Type B pancreatic cell (in vitro differentiated cells): ENCODE results near the gene TMEM248. TPM values are rescaled to one million over a fixed set of nuclear protein-coding genes. Genes with fewer than 3 reads are reported as not detected.
"Not testable (repeated sequence)": the region's sequence is repeated elsewhere in the genome, so short reads cannot be mapped to it uniquely, and the experiment has no call there.

Source experiments
- DNase-seq: peaks from one replicate; pipeline ENCODE4 v3.0.0; 2021; ENCODE audit warnings: mixed read lengths; ENCODE audit not compliant: unreplicated experiment; ENCODE audit errors: extremely low spot score
- H3K27ac Mint-ChIP-seq: 2 replicates; pipeline ENCODE4 v1.8.0; 2021; ENCODE audit warnings: mild to moderate bottlenecking, mixed read lengths
- H3K27me3 Mint-ChIP-seq: 2 replicates; pipeline ENCODE4 v1.8.0; 2021; ENCODE audit warnings: mixed read lengths
- H3K36me3 Mint-ChIP-seq: 2 replicates; pipeline ENCODE4 v1.8.0; 2021; ENCODE audit warnings: mixed read lengths
- H3K4me1 Mint-ChIP-seq: one replicate; pipeline ENCODE4 v1.8.0; 2021; ENCODE audit warnings: mixed read lengths; ENCODE audit not compliant: unreplicated experiment
- H3K4me3 Mint-ChIP-seq: 2 replicates; pipeline ENCODE4 v1.8.0; 2021; ENCODE audit warnings: mild to moderate bottlenecking, mixed read lengths
- H3K9me3 Mint-ChIP-seq: 2 replicates; pipeline ENCODE4 v1.8.0; 2021; ENCODE audit warnings: mixed read lengths
- long read RNA-seq: library from polyadenylated mRNA; unstranded; transcript quantifications from one replicate; pipeline ENCODE4 v2.0.0, GENCODE V29; 2020
- total RNA-seq: library from RNA; stranded (reverse); gene quantifications from 2 replicates; pipeline ENCODE4 v1.2.1, GENCODE V29; 2021; ENCODE audit warnings: low replicate concordance
- TF ChIP-seq, protein P1 (sequence below): fragments of 200-600 bp; sonication (generic); conservative IDR thresholded peaks from 2 replicates; pipeline ENCODE4 v1.5.0; 2021; ENCODE audit warnings: antibody characterized with exemption, mild to moderate bottlenecking

TMEM248 gene
- 71.6 and 84.5 TPM in 2 replicates for total RNA-seq
- long read RNA-seq, full-length matches to known transcripts, result 1 of 34 reads
- long read RNA-seq, partial matches to known transcripts, result 17 of 34 reads
- long read RNA-seq, other reads (novel, unspliced or antisense), result 16 of 34 reads

DNA sequence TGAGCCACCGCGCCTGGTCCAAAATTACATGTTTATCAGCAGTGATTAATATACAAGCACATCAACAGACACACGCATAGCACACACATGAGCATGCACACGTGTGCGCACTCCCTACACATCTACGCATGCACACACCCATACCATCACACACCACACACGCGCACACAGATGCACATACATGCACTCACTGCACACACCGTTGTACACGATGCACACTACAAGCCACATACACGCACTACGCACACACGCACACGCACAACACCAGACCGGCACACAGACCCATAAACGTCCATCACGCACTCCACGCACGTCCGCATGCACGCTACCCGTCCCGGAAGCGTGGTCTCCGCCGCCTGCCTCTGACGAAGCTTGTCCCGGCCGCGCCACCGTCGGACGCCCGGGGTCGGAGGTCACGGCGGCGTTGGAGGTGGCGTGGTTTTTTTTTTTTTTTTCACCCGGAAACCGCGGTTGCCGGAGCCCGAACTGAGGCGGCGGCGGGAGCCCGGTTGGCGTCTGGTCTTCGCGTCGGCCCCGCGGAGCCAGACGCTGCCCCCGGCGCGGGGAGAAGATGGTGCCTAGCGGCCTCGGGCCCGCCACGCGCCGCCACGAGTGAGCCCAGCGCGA, at the start of gene TMEM248:
TSS of gene TMEM248 (plus strand) at position 457 of the 627 bp plus-strand sequence. CDS start 20,641 bp downstream, outside the sequence.
- no peaks in the 10 kb centered on the region for H3K9me3 Mint-ChIP-seq
- H3K36me3 Mint-ChIP-seq, result peaks cover 11% of the 10 kb centered on the region
- H3K27ac Mint-ChIP-seq, result peak within 1 kb of the TSS; percentile 97
- DNase-seq, result peak; percentile 90
- TF ChIP-seq, protein P1, sequence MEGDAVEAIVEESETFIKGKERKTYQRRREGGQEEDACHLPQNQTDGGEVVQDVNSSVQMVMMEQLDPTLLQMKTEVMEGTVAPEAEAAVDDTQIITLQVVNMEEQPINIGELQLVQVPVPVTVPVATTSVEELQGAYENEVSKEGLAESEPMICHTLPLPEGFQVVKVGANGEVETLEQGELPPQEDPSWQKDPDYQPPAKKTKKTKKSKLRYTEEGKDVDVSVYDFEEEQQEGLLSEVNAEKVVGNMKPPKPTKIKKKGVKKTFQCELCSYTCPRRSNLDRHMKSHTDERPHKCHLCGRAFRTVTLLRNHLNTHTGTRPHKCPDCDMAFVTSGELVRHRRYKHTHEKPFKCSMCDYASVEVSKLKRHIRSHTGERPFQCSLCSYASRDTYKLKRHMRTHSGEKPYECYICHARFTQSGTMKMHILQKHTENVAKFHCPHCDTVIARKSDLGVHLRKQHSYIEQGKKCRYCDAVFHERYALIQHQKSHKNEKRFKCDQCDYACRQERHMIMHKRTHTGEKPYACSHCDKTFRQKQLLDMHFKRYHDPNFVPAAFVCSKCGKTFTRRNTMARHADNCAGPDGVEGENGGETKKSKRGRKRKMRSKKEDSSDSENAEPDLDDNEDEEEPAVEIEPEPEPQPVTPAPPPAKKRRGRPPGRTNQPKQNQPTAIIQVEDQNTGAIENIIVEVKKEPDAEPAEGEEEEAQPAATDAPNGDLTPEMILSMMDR, result no peak
- peak within 1 kb of the TSS; percentile 99 for H3K4me3 Mint-ChIP-seq
- H3K4me1 Mint-ChIP-seq, result peaks cover 19% of the 10 kb centered on the region
- H3K27me3 Mint-ChIP-seq, result peaks cover 3% of the 10 kb centered on the region

DNA sequence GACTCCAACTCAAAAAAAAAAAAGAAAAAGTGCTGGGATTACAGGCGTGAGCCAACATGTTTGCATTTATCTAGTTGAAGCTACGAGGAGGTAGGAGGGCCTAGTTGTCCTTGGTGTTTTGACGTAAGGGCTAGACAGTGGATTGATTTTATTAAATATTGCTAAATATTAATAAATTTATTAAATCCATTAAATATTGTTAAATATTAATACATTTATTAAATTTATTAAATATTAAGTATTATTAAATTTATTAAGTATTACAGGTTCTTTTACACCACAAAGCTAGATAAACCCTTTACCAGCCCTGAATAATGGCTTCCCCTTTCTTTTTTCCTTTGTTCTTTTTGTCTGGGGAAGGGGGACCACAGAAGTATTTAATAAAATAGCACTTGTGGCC, 47.5 kb upstream of the TMEM248 start:
- H3K27me3 Mint-ChIP-seq, result no peaks in the 10 kb centered on the region
- H3K4me1 Mint-ChIP-seq, result no peaks in the 10 kb centered on the region
- H3K27ac Mint-ChIP-seq, result no peak overlapping the region
- H3K4me3 Mint-ChIP-seq, result no peak overlapping the region
- TF ChIP-seq, protein P1, result no peak
- peaks cover 10% of the 10 kb centered on the region for H3K36me3 Mint-ChIP-seq
- H3K9me3 Mint-ChIP-seq, result no peaks in the 10 kb centered on the region
- no peak for DNase-seq

GRCh38 chr7:66877577-66878300, 43.3 kb upstream of the TMEM248 start:
- DNase-seq, result no peak
- Mint-ChIP-seq H3K4me3 (no peak overlapping the region), H3K9me3 (no peaks in the 10 kb centered on the region), H3K4me1 (no peaks in the 10 kb centered on the region), H3K27me3 (no peaks in the 10 kb centered on the region), H3K27ac (no peak overlapping the region), H3K36me3 (peaks cover 4% of the 10 kb centered on the region)
- TF ChIP-seq, protein P1, result no peak

GRCh38 chr7:66878301-66878685, 42.7 kb upstream of the TMEM248 start:
- H3K27ac Mint-ChIP-seq, DNase-seq, H3K9me3 Mint-ChIP-seq, H3K4me3 Mint-ChIP-seq, H3K27me3 Mint-ChIP-seq, H3K4me1 Mint-ChIP-seq, H3K36me3 Mint-ChIP-seq: not testable (repeated sequence)

GRCh38 chr7:66880053-66880452, 41.0 kb upstream of the TMEM248 start:
- no peaks in the 10 kb centered on the region for H3K4me1 Mint-ChIP-seq
- no peaks in the 10 kb centered on the region for H3K27me3 Mint-ChIP-seq
- no peak for DNase-seq
- no peak overlapping the region for H3K27ac Mint-ChIP-seq
- no peak overlapping the region for H3K4me3 Mint-ChIP-seq
- TF ChIP-seq, protein P1, result no peak
- peaks cover 4% of the 10 kb centered on the region for H3K36me3 Mint-ChIP-seq
- H3K9me3 Mint-ChIP-seq, result no peaks in the 10 kb centered on the region

- H3K4me1 Mint-ChIP-seq, DNase-seq, H3K27me3 Mint-ChIP-seq, H3K36me3 Mint-ChIP-seq, H3K9me3 Mint-ChIP-seq, H3K4me3 Mint-ChIP-seq, H3K27ac Mint-ChIP-seq: not testable (repeated sequence)
These were observed 40.4 kb upstream of the TMEM248 start for GRCh38 chr7:66880577-66880976.
